ENCODE results near the gene SEMA3D.

The SEMA3D gene

DNA sequence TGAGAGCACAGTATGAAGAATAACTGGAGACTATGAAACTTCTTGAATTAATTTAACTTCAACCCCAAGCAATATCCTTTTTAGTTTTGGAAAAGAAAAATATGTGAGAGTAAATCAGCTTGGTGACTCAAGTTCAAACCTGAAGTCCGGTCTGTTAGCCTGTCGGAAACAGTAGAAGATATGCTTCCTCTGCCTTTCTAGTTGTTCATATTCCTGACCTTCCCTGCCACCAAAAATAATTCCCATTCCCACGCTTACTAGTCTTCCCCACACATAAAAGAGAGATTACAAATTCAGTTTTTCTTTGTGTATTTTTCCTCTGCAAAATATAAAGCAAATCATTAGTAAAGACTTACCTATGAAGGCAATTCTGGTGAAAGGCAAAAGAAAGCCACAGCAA, 3.6 kb downstream of the SEMA3D start:
- no peak for DNase-seq

DNA sequence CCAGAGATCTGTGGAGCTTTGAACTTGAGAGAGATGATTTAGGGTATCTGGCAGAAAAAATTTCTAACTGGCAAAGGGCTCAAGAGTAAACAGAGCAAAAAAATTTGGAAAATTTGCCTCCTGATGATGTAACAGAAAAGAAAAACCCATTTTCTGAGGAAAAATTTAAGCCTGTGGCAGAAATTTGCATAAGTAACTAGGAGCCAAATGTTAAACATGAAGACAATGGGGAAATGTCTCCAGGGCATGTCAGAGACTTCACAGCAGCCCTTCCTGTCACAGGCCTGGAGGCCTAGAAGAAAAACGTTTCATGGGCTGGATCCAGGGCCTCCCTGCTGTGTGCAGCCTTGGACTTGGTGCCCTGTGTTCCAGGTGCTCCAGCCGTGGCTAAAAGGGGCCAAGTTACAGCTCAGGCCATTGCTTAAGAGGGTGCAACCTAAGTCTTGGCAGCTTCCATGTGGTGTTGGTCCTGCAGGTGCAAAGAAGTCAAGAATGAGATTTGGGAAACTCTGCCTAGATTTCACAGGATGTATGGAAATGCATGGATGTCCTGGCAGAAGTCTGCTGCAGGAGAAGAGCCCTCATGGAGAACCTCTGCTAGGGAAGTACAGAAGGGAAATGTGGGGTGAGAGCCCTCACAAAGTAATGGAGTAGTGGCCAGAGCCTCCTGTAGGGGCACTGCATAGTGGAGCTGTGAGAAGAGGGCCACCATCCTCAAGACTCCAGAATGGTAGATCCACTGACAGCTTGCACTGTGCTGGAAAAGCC, 8.1 kb downstream of the SEMA3D start:
- no peak for DNase-seq

GRCh38 chr7:85177316-85177715, 9.5 kb downstream of the SEMA3D start:
- DNase-seq = no peak

- no peak for DNase-seq
Observed at GRCh38 chr7:85176197-85176596, 10.7 kb downstream of the SEMA3D start.

DNA sequence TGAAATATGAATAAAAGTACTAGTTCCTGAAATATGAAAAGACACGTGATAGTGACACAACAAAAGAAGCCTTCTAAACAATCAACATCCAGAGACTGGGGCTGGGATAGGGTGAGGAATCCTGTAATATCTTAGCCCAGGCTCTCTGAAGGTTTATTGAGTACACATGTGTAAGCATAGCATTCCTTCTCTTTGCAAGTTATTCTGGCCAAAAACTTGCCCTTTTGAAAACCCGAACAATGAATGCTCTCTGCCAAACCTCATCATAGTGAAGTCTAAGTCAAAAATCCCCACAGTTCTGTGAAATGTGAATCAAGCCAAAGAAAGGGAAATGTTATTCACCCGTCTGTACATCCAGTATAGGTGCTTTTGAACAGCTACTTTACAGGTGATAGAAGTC, 11.6 kb downstream of the SEMA3D start:
- no peak for DNase-seq

GRCh38 chr7:85172530-85172941, 14.3 kb downstream of the SEMA3D start:
- DNase-seq = no peak

DNA sequence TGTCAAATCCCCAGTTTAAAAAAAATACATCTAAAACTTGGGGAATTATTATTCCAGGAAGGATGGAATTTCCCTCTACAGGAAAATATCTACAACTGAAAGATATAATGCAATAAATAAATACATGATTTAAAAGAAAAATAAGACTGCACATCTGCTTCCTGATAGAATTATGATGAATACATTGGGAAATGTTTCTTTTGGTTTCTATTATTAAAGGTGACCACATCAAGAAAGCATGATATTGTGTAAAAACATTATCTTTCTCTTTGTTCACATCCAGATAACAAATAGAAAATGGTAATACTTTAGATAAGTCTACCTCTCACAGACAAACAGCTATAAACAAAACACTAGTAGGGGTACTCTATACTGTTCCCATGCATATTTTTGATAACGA, 19.2 kb downstream of the SEMA3D start:
- DNase-seq = no peak

DNA sequence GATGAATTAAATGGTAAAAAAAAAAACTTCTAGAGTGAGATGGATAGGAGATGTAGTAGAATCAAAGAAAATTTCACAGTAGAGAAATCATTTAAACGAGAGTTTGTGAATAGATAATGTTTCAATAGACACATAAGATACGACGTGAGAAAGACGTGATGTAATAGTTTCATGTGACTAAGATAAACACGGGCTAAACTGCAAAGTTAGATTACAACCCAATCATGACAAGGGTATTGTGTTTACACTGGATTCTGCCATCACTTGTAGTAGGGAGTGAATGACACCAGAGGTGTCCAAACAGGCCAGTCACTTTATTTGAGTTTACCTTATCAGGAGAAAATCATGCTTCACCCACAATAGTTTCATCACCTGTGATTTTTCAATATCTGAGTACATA, 21.6 kb downstream of the SEMA3D start:
- no peak for DNase-seq

GRCh38 chr7:85164376-85164775, 22.5 kb downstream of the SEMA3D start:
- DNase-seq = no peak

DNA sequence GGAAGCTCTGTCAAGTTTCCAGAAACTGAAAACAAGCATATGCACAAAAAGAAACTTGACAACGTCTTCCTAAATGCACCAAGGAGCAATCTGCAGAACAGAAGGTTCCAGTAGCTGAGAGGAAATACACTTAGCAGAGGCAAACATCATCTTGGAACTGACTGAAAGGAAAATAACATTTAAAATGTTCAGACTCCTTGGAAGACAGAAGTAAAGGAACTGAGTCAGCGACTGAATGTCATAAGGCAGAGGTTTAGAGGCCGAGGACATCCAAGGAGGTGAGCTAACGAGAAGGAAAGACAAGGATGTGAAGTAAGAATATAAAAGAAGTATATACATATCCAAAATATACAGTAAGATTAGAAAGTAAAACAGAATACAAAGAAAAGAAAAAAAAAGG, 24.1 kb downstream of the SEMA3D start:
- no peak for DNase-seq

- no peak for DNase-seq
Observed at GRCh38 chr7:85160223-85160622, 26.6 kb downstream of the SEMA3D start.

- DNase-seq = no peak
Observed at GRCh38 chr7:85159003-85159402, 27.9 kb downstream of the SEMA3D start.

GRCh38 chr7:85156661-85157208, 30.1 kb downstream of the SEMA3D start:
- no peak for DNase-seq

- no peak for DNase-seq
Observed at GRCh38 chr7:85154282-85154937, 32.4 kb downstream of the SEMA3D start.

DNA sequence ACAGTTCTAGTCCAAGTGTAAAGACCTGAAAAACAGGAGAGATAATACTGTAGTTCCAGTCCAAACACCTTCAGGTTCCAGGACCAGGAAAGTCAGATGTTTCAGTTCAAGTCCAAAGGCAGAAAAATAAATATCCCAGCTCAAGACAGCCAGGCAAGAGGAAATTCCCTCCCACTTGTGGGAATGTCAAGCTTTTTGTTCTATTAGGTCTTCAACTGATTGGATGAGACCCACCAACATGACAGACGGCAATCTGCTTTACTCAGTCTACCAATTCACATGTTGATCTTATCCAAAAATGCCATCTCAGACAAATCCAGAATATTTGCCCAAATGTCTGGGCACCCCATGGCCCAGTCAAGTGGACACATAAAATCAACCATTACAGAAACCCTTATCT, 33.1 kb downstream of the SEMA3D start:
- no peak for DNase-seq

- DNase-seq = no peak
Observed at GRCh38 chr7:85150624-85151023, 36.2 kb downstream of the SEMA3D start.

GRCh38 chr7:85144771-85145170, 42.1 kb downstream of the SEMA3D start:
- no peak for DNase-seq

GRCh38 chr7:85135977-85136376, 50.9 kb downstream of the SEMA3D start:
- DNase-seq = no peak

DNA sequence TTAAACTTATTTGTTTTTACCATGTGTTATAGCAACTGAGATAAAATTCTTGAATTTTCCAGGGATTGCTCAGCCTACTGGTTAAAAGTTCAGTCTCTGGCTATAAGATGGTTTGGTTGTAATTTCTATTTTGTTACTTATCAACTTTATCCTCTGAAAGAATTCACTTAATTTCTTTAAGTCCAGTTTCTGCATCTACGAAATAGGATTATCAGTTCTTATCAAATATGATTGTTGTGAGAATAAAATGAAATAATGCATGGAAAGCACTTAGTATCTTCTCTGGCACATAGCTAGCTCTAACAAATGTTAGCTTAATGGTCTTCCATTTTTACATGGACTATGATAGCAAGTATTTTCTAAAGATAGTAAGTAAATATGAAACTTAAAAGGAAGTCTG, 53.3 kb downstream of the SEMA3D start:
- no peak for DNase-seq

GRCh38 chr7:85133006-85133405, 53.9 kb downstream of the SEMA3D start:
- no peak for DNase-seq

- no peak for DNase-seq
Observed at GRCh38 chr7:85130702-85131101, 56.2 kb downstream of the SEMA3D start.

- no peak for DNase-seq
Observed at GRCh38 chr7:85126383-85126782, 60.5 kb downstream of the SEMA3D start.

DNA sequence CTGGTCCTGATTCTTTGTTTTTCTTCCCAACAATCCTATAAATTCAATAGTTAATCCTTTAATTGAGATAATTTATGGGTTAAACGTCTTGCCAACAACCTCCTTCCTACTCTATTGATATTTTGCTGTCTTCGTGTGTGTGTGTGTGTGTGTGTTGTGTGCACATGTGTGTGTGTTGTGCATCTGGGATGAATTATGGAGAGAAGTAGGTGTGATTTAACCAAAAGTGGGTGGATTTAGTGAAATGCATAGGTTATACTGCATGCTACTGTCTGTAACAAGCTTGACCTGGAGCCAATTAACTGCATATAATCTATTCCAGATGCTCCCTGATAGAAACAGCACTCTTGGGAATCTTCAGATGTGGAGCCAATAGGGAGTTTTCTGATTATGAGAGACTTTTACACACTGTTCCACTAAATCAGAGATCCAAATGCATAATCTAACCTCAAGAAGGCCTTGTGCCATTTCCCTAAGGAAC, 61.2 kb downstream of the SEMA3D start:
- DNase-seq = no peak

GRCh38 chr7:85125176-85125575, 61.7 kb downstream of the SEMA3D start:
- no peak for DNase-seq

All from activated CD4-positive, alpha-beta T cell treated with anti-CD3 and anti-CD28 coated beads, Interleukin-2, amount 50 U/mL, for 4 hours (primary cell).